Dermis blood vessel endothelial cell (primary cell): ENCODE data around the gene HOMEZ. TPM values are rescaled to one million over a fixed set of nuclear protein-coding genes. Genes with fewer than 3 reads are reported as not detected.

Source experiments
- total RNA-seq: library from RNA; depleted of rRNA; stranded (reverse); fragments of >200 nt; gene quantifications from 2 replicates; pipeline ENCODE4 v1.2.3, GENCODE V29; 2014

The HOMEZ gene
- total RNA-seq, 1 donor from 2014 or later: 6.5 TPM

Other genes with a start within 250 kb of the HOMEZ start
- not detected in 2 replicates for gene PSMB11, start 243.9 kb downstream of the HOMEZ start, total RNA-seq
- gene CDH24, start 228.6 kb downstream of the HOMEZ start, total RNA-seq: 7.5 and 16.3 TPM in 2 replicates
- 65.2 and 76.2 TPM in 2 replicates for gene ACIN1, start 191.0 kb downstream of the HOMEZ start, total RNA-seq
- 43.0 and 52.2 TPM in 2 replicates for gene C14orf119, start 190.6 kb downstream of the HOMEZ start, total RNA-seq
- not detected in 2 replicates for gene CIROP, start 181.1 kb downstream of the HOMEZ start, total RNA-seq
- not detected in 2 replicates for gene CEBPE, start 166.9 kb downstream of the HOMEZ start, total RNA-seq
- 0.09 TPM in 1 of 2 replicates, not detected in the other for gene SLC7A8, start 102.5 kb downstream of the HOMEZ start, total RNA-seq
- not detected in 2 replicates for gene RNF212B, start 48.2 kb downstream of the HOMEZ start, total RNA-seq
- gene PPP1R3E, start 16.7 kb upstream of the HOMEZ start, total RNA-seq: 1.7 and 2.6 TPM in 2 replicates
- gene BCL2L2, start 20.7 kb upstream of the HOMEZ start, total RNA-seq: 10.4 and 13.5 TPM in 2 replicates
- gene PABPN1, start 35.3 kb upstream of the HOMEZ start, total RNA-seq: 71.5 and 93.9 TPM in 2 replicates
- gene SLC22A17, start 66.8 kb upstream of the HOMEZ start, total RNA-seq: 0.84 and 3.7 TPM in 2 replicates
- 0.17 TPM in 1 of 2 replicates, not detected in the other for gene EFS, start 79.0 kb upstream of the HOMEZ start, total RNA-seq
- gene IL25, start 86.7 kb upstream of the HOMEZ start, total RNA-seq: not detected in 2 replicates
- not detected in 2 replicates for gene CMTM5, start 90.9 kb upstream of the HOMEZ start, total RNA-seq
- gene MYH6, start 122.1 kb upstream of the HOMEZ start, total RNA-seq: not detected in 2 replicates
- not detected in 2 replicates for gene MYH7, start 149.5 kb upstream of the HOMEZ start, total RNA-seq
- gene NGDN, start 183.6 kb upstream of the HOMEZ start, total RNA-seq: 42.5 and 61.8 TPM in 2 replicates